HepG2 (cell line): ENCODE measurements around the gene FGF19. TPM values are rescaled to one million over a fixed set of nuclear protein-coding genes. Genes with fewer than 3 reads are reported as not detected.

Experiments used
- AKAP8 ChIP-seq: sonication (generic); formaldehyde crosslinking; IDR thresholded peaks from 2 replicates; pipeline ENCODE4 v1.5.1; 2020; ENCODE audit warnings: mild to moderate bottlenecking, missing genetic modification reagents
- CBX2 ChIP-seq, 2 experiments: fragments of 200-600 bp in 1 of 2; sonication (generic); formaldehyde crosslinking in 1 of 2; IDR thresholded peaks; 2 replicates each; pipeline versions ENCODE4 v1.7.0 to v1.8.1; 2018 to 2022; ENCODE audit warnings: low read depth in 2 of 2, low read length in 1 of 2, mild to moderate bottlenecking in 1 of 2, missing genetic modification reagents in 1 of 2
- E2F2 ChIP-seq: sonication (generic); formaldehyde crosslinking; IDR thresholded peaks from 2 replicates; pipeline ENCODE4 v1.4.0; 2020; ENCODE audit warnings: missing genetic modification reagents, borderline replicate concordance
- EED ChIP-seq: sonication (generic); formaldehyde crosslinking; IDR thresholded peaks from 2 replicates; pipeline ENCODE4 v1.5.0; 2020; ENCODE audit warnings: mild to moderate bottlenecking, missing genetic modification reagents
- FOXP4 ChIP-seq: sonication (generic); formaldehyde crosslinking; IDR thresholded peaks from 2 replicates; pipeline ENCODE4 v1.4.0; 2020; ENCODE audit warnings: missing genetic modification reagents
- HDAC6 ChIP-seq: fragments of 200-600 bp; sonication (generic); IDR thresholded peaks from 2 replicates; pipeline ENCODE4 v1.7.0; 2017; ENCODE audit warnings: mild to moderate bottlenecking, antibody characterized with exemption, low read length, low read depth
- MXD4 ChIP-seq: IDR thresholded peaks from 2 replicates; pipeline ENCODE4 v1.6.1; 2016; ENCODE audit warnings: mild to moderate bottlenecking, missing biosample characterization, missing genetic modification reagents
- MYC ChIP-seq: sonication (generic); formaldehyde crosslinking; IDR thresholded peaks from 2 replicates; pipeline ENCODE4 v1.9.0; 2021; ENCODE audit warnings: missing genetic modification reagents, borderline replicate concordance
- PHF8 ChIP-seq: sonication (generic); formaldehyde crosslinking; IDR thresholded peaks from 2 replicates; pipeline ENCODE4 v1.5.0; 2020; ENCODE audit warnings: missing genetic modification reagents
- SRSF4 ChIP-seq: fragments of 200-400 bp; formaldehyde crosslinking; IDR thresholded peaks from one replicate; pipeline ENCODE4 v1.6.1; 2018; ENCODE audit warnings: mild to moderate bottlenecking, low read depth, low read length, moderate library complexity; ENCODE audit not compliant: poor library complexity, severe bottlenecking
- ZBTB3 ChIP-seq: sonication (generic); formaldehyde crosslinking; IDR thresholded peaks from 2 replicates; pipeline ENCODE4 v1.4.0; 2020; ENCODE audit warnings: low read depth, mild to moderate bottlenecking, moderate library complexity, missing genetic modification reagents, borderline replicate concordance
- ZFX ChIP-seq: sonication (generic); formaldehyde crosslinking; IDR thresholded peaks from 2 replicates; pipeline ENCODE4 v1.4.0; 2020; ENCODE audit warnings: mild to moderate bottlenecking, low read depth, missing genetic modification reagents, moderate library complexity
- ZNF501 ChIP-seq: sonication (generic); formaldehyde crosslinking; IDR thresholded peaks from 2 replicates; pipeline ENCODE4 v1.5.1; 2020; ENCODE audit warnings: mild to moderate bottlenecking, moderate library complexity, missing genetic modification reagents
- ZNF747 ChIP-seq: sonication (generic); formaldehyde crosslinking; IDR thresholded peaks from 2 replicates; pipeline ENCODE4 v1.8.1; 2023; ENCODE audit warnings: missing genetic modification reagents, mild to moderate bottlenecking, borderline replicate concordance
- ZNF782 ChIP-seq: sonication (generic); formaldehyde crosslinking; IDR thresholded peaks from 2 replicates; pipeline ENCODE4 v1.4.0; 2020; ENCODE audit warnings: missing genetic modification reagents, mild to moderate bottlenecking, borderline replicate concordance
- ZSCAN9 ChIP-seq: IDR thresholded peaks from 2 replicates; pipeline ENCODE4 v1.6.1; 2016; ENCODE audit warnings: borderline replicate concordance
- polyA plus RNA-seq, 8 experiments: library from polyadenylated mRNA; depleted of rRNA in 3 of 8; stranded (reverse) in 7 of 8; unstranded in 1 of 8; fragments of >200 nt; fragmentation: Illumina TruSeq in 4 of 8; extraction: Trizol in 4 of 8; gene quantifications; 2 replicates each; pipeline versions ENCODE4 v1.2.1 to v1.2.3, GENCODE V29; 2011 to 2016; ENCODE audit warnings: low read depth in 4 of 8, missing spikeins in 1 of 8, mixed read lengths in 1 of 8; ENCODE audit not compliant: insufficient read depth in 1 of 8
- total RNA-seq, 5 experiments: library from RNA; depleted of rRNA; stranded (reverse); fragments of >200 nt; fragmentation: Illumina TruSeq; extraction: Trizol; gene quantifications; 2 replicates each; pipeline ENCODE4 v1.2.3, GENCODE V29; 2016; ENCODE audit warnings: low read depth in 1 of 5
- TF ChIP-seq, protein P1 (sequence below): sonication (generic); formaldehyde crosslinking; IDR thresholded peaks from 2 replicates; pipeline ENCODE4 v1.8.1; 2022; ENCODE audit warnings: mild to moderate bottlenecking, missing genetic modification reagents
- TF ChIP-seq, protein P2 (sequence below): sonication (generic); formaldehyde crosslinking; IDR thresholded peaks from 2 replicates; pipeline ENCODE4 v1.4.0; 2020; ENCODE audit warnings: low read depth, mild to moderate bottlenecking, missing genetic modification reagents
- TF ChIP-seq, protein P3 (sequence below): IDR thresholded peaks from 2 replicates; pipeline ENCODE4 v1.6.1; 2016; ENCODE audit warnings: low read depth, control low read depth
- TF ChIP-seq, protein P4 (sequence below): sonication (generic); formaldehyde crosslinking; IDR thresholded peaks from 2 replicates; pipeline ENCODE4 v1.5.0; 2020; ENCODE audit warnings: missing genetic modification reagents

Gene FGF19
- total and polyA plus RNA-seq, 2 of the 13 experiments (the other 11 are each of a cell fraction or from before 2014, with no cell fraction given) = 0.07 TPM; not detected in 1

- TF ChIP-seq, protein P1, sequence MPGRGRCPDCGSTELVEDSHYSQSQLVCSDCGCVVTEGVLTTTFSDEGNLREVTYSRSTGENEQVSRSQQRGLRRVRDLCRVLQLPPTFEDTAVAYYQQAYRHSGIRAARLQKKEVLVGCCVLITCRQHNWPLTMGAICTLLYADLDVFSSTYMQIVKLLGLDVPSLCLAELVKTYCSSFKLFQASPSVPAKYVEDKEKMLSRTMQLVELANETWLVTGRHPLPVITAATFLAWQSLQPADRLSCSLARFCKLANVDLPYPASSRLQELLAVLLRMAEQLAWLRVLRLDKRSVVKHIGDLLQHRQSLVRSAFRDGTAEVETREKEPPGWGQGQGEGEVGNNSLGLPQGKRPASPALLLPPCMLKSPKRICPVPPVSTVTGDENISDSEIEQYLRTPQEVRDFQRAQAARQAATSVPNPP (CRISPR knock-in tag) = no peak
- TF ChIP-seq MYC (peak; percentile 57; the same call in 1 of the 2 replicates), ZSCAN9 (CRISPR knock-in tag) (0 out of 2 replicates have a peak, but pooled peaks have one; percentile 27), E2F2 (CRISPR knock-in tag) (no peak), ZNF747 (CRISPR knock-in tag) (no peak; the same call in 1 of the 2 replicates), SRSF4 (no peak), ZFX (peak; percentile 56; the same call in 1 of the 2 replicates), AKAP8 (CRISPR knock-in tag) (no peak), MXD4 (CRISPR knock-in tag) (0 out of 2 replicates have a peak, but pooled peaks have one; percentile 39), FOXP4 (CRISPR knock-in tag) (peak; percentile 55), ZNF501 (CRISPR knock-in tag) (no peak), ZNF782 (CRISPR knock-in tag) (no peak), PHF8 (CRISPR knock-in tag) (no peak), ZBTB3 (CRISPR knock-in tag) (0 out of 2 replicates have a peak, but pooled peaks have one; percentile 16), HDAC6 (no peak), EED (CRISPR knock-in tag) (no peak), CBX2 (IDR thresholded peaks at IDR 0.05; ENCODE audit: low read depth, low read length) (no peak), CBX2 (CRISPR knock-in tag; IDR thresholded peaks at IDR 0.05; ENCODE audit: low read depth) (no peak)
- TF ChIP-seq, protein P2, sequence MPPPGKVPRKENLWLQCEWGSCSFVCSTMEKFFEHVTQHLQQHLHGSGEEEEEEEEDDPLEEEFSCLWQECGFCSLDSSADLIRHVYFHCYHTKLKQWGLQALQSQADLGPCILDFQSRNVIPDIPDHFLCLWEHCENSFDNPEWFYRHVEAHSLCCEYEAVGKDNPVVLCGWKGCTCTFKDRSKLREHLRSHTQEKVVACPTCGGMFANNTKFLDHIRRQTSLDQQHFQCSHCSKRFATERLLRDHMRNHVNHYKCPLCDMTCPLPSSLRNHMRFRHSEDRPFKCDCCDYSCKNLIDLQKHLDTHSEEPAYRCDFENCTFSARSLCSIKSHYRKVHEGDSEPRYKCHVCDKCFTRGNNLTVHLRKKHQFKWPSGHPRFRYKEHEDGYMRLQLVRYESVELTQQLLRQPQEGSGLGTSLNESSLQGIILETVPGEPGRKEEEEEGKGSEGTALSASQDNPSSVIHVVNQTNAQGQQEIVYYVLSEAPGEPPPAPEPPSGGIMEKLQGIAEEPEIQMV (CRISPR knock-in tag) = no peak
- TF ChIP-seq, protein P3, sequence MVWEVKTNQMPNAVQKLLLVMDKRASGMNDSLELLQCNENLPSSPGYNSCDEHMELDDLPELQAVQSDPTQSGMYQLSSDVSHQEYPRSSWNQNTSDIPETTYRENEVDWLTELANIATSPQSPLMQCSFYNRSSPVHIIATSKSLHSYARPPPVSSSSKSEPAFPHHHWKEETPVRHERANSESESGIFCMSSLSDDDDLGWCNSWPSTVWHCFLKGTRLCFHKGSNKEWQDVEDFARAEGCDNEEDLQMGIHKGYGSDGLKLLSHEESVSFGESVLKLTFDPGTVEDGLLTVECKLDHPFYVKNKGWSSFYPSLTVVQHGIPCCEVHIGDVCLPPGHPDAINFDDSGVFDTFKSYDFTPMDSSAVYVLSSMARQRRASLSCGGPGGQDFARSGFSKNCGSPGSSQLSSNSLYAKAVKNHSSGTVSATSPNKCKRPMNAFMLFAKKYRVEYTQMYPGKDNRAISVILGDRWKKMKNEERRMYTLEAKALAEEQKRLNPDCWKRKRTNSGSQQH (CRISPR knock-in tag) = 0 out of 2 replicates have a peak, but pooled peaks have one; percentile 40
- TF ChIP-seq, protein P4, sequence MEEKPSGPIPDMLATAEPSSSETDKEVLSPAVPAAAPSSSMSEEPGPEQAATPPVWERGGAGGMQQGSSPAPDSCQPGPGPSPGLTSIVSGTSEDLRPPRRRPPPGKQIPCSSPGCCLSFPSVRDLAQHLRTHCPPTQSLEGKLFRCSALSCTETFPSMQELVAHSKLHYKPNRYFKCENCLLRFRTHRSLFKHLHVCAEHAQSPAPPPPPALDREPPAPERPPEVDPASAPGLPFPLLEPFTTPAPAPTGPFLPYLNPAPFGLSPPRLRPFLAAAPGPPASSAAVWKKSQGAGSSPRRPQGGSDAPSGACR (CRISPR knock-in tag) = 0 out of 2 replicates have a peak, but pooled peaks have one; percentile 42
Observed at GRCh38 chr11:69708736-69709401, 5.0 kb upstream of the FGF19 start (continued).
